Stimulated activated naive CD8-positive, alpha-beta T cell treated with anti-CD3 and anti-CD28 coated beads, Interleukin-15, Interleukin-2, amounts not matched to agents 100 ng/mL and 50 ng/mL, for 24 hours (primary cell): ENCODE data around the gene TTC38.

Source experiments
- H3K27ac Mint-ChIP-seq: one replicate; pipeline ENCODE4 v1.8.0; 2021; ENCODE audit warnings: mild to moderate bottlenecking, mixed read lengths
- H3K27me3 Mint-ChIP-seq: one replicate; pipeline ENCODE4 v1.8.0; 2021; ENCODE audit warnings: mixed read lengths
- H3K36me3 Mint-ChIP-seq: one replicate; pipeline ENCODE4 v1.8.0; 2021; ENCODE audit warnings: low read depth, mixed read lengths
- H3K4me1 Mint-ChIP-seq: one replicate; pipeline ENCODE4 v1.8.0; 2021; ENCODE audit warnings: low read depth, mixed read lengths
- H3K4me3 Mint-ChIP-seq: one replicate; pipeline ENCODE4 v1.8.0; 2021; ENCODE audit warnings: mild to moderate bottlenecking, mixed read lengths
- H3K9me3 Mint-ChIP-seq: one replicate; pipeline ENCODE4 v1.8.0; 2021; ENCODE audit warnings: mixed read lengths

Gene TTC38

GRCh38 chr22:46280063-46280817, 12.4 kb downstream of the TTC38 start:
- no peak overlapping the region for H3K4me3 Mint-ChIP-seq
- no peaks in the 10 kb centered on the region for H3K9me3 Mint-ChIP-seq
- H3K27ac Mint-ChIP-seq: no peak overlapping the region
- no peaks in the 10 kb centered on the region for H3K4me1 Mint-ChIP-seq
- no peaks in the 10 kb centered on the region for H3K27me3 Mint-ChIP-seq
- peaks cover 19% of the 10 kb centered on the region for H3K36me3 Mint-ChIP-seq

GRCh38 chr22:46280999-46281623, 13.3 kb downstream of the TTC38 start:
- Mint-ChIP-seq H3K36me3 (peaks cover 15% of the 10 kb centered on the region), H3K9me3 (no peaks in the 10 kb centered on the region), H3K27me3 (no peaks in the 10 kb centered on the region), H3K4me3 (no peak overlapping the region), H3K27ac (no peak overlapping the region), H3K4me1 (no peaks in the 10 kb centered on the region)

GRCh38 chr22:46281866-46282678, 14.3 kb downstream of the TTC38 start:
- Mint-ChIP-seq H3K9me3 (no peaks in the 10 kb centered on the region), H3K4me3 (no peak overlapping the region), H3K4me1 (no peaks in the 10 kb centered on the region), H3K27ac (no peak overlapping the region), H3K36me3 (peaks cover 11% of the 10 kb centered on the region), H3K27me3 (no peaks in the 10 kb centered on the region)

- H3K4me1 Mint-ChIP-seq: peaks cover 17% of the 10 kb centered on the region
- H3K27me3 Mint-ChIP-seq: no peaks in the 10 kb centered on the region
- no peak overlapping the region for H3K27ac Mint-ChIP-seq
- H3K36me3 Mint-ChIP-seq: peaks cover 11% of the 10 kb centered on the region
- no peak overlapping the region for H3K4me3 Mint-ChIP-seq
- H3K9me3 Mint-ChIP-seq: no peaks in the 10 kb centered on the region
Measured at GRCh38 chr22:46286006-46286405, 18.2 kb downstream of the TTC38 start.

- Mint-ChIP-seq H3K4me3 (peak overlapping the region; percentile 73), H3K4me1 (peaks cover 17% of the 10 kb centered on the region), H3K9me3 (no peaks in the 10 kb centered on the region), H3K36me3 (peaks cover 7% of the 10 kb centered on the region), H3K27me3 (no peaks in the 10 kb centered on the region), H3K27ac (peak overlapping the region; percentile 75)
Measured at GRCh38 chr22:46286941-46287872, 19.4 kb downstream of the TTC38 start.

GRCh38 chr22:46287873-46288751, 20.3 kb downstream of the TTC38 start:
- Mint-ChIP-seq H3K4me3 (peak overlapping the region; percentile 73), H3K4me1 (peaks cover 25% of the 10 kb centered on the region), H3K9me3 (no peaks in the 10 kb centered on the region), H3K27me3 (no peaks in the 10 kb centered on the region), H3K36me3 (peaks cover 10% of the 10 kb centered on the region), H3K27ac (peak overlapping the region; percentile 75)

GRCh38 chr22:46288846-46289243, 21.0 kb downstream of the TTC38 start:
- no peaks in the 10 kb centered on the region for H3K9me3 Mint-ChIP-seq
- H3K4me1 Mint-ChIP-seq: peaks cover 27% of the 10 kb centered on the region
- H3K27ac Mint-ChIP-seq: no peak overlapping the region
- no peaks in the 10 kb centered on the region for H3K27me3 Mint-ChIP-seq
- peaks cover 10% of the 10 kb centered on the region for H3K36me3 Mint-ChIP-seq
- peak overlapping the region; percentile 73 for H3K4me3 Mint-ChIP-seq

GRCh38 chr22:46289244-46289891, 21.6 kb downstream of the TTC38 start:
- H3K9me3 Mint-ChIP-seq: no peaks in the 10 kb centered on the region
- no peak overlapping the region for H3K4me3 Mint-ChIP-seq
- no peak overlapping the region for H3K27ac Mint-ChIP-seq
- H3K36me3 Mint-ChIP-seq: peaks cover 10% of the 10 kb centered on the region
- H3K4me1 Mint-ChIP-seq: peaks cover 27% of the 10 kb centered on the region
- H3K27me3 Mint-ChIP-seq: no peaks in the 10 kb centered on the region

GRCh38 chr22:46290121-46290842, 22.5 kb downstream of the TTC38 start:
- H3K4me3 Mint-ChIP-seq: no peak overlapping the region

GRCh38 chr22:46290843-46291785, 23.3 kb downstream of the TTC38 start:
- Mint-ChIP-seq H3K27me3 (no peaks in the 10 kb centered on the region), H3K36me3 (peaks cover 4% of the 10 kb centered on the region)

More at GRCh38 chr22:46290121-46290842, 22.5 kb downstream of the TTC38 start:
- peaks cover 7% of the 10 kb centered on the region for H3K36me3 Mint-ChIP-seq
- H3K4me1 Mint-ChIP-seq: peaks cover 33% of the 10 kb centered on the region
- no peaks in the 10 kb centered on the region for H3K9me3 Mint-ChIP-seq
- H3K27me3 Mint-ChIP-seq: no peaks in the 10 kb centered on the region
- H3K27ac Mint-ChIP-seq: no peak overlapping the region

GRCh38 chr22:46292173-46292572, 24.4 kb downstream of the TTC38 start:
- no peaks in the 10 kb centered on the region for H3K27me3 Mint-ChIP-seq
- H3K4me1 Mint-ChIP-seq: peaks cover 47% of the 10 kb centered on the region
- H3K4me3 Mint-ChIP-seq: no peak overlapping the region
- peaks cover 4% of the 10 kb centered on the region for H3K36me3 Mint-ChIP-seq
- H3K9me3 Mint-ChIP-seq: no peaks in the 10 kb centered on the region
- no peak overlapping the region for H3K27ac Mint-ChIP-seq

More at GRCh38 chr22:46290843-46291785, 23.3 kb downstream of the TTC38 start:
- Mint-ChIP-seq H3K4me1 (peaks cover 41% of the 10 kb centered on the region), H3K9me3 (no peaks in the 10 kb centered on the region), H3K27ac (no peak overlapping the region), H3K4me3 (no peak overlapping the region)

GRCh38 chr22:46292732-46293131, 24.9 kb downstream of the TTC38 start:
- Mint-ChIP-seq H3K27ac (no peak overlapping the region), H3K4me3 (no peak overlapping the region), H3K36me3 (peaks cover 9% of the 10 kb centered on the region), H3K4me1 (peaks cover 46% of the 10 kb centered on the region), H3K27me3 (no peaks in the 10 kb centered on the region), H3K9me3 (no peaks in the 10 kb centered on the region)
